IMR-90 (cell line): Measurements from ENCODE around the gene PPM1A. TPM values are rescaled to one million over a fixed set of nuclear protein-coding genes. Genes with fewer than 3 reads are reported as not detected.

ENCODE experiments used
- ATAC-seq: fragments of 200-7000 bp; cut with Tn5 transposase; 2 replicates; pipeline ENCODE4 v1.9.1; 2020; ENCODE audit warnings: low read depth, mild to moderate bottlenecking, moderate library complexity
- BruUV-seq: library from RNA; stranded (reverse); fragments of 400-500 nt; replicated peaks from 2 replicates; lab custom pipeline; 2021; lab: Mats Ljungman, UMichigan
- CTCF ChIA-PET: fragments of 300-600 bp; formaldehyde crosslinking; extraction: SDS; loops from one replicate; lab custom pipeline; 2021; ENCODE audit warnings: antibody characterized with exemption; lab: Yijun Ruan, JAX
- POLR2A ChIA-PET: fragments of 300-600 bp; sonication (Branson Sonifier 250); formaldehyde crosslinking; loops from one replicate; lab custom pipeline; 2022; ENCODE audit warnings: antibody characterized with exemption; ENCODE audit not compliant: unreplicated experiment; lab: Charles Lee
- DNase-seq: peaks from one replicate; pipeline ENCODE4 v3.0.0; 2013
- H2AFZ ChIP-seq: replicated peaks from 2 replicates; pipeline ENCODE3; 2013; ENCODE audit warnings: low read length, mild to moderate bottlenecking; ENCODE audit not compliant: poor library complexity
- H2AK5ac ChIP-seq: 2 replicates; pipeline ENCODE4 v1.6.1; 2013; ENCODE audit warnings: low read depth, low read length, inconsistent platforms
- H2AK9ac ChIP-seq: replicated peaks from 2 replicates; pipeline ENCODE3; 2013; ENCODE audit warnings: mild to moderate bottlenecking, low read depth, low read length, moderate library complexity; ENCODE audit not compliant: poor library complexity
- H2BK120ac ChIP-seq: 2 replicates; pipeline ENCODE4 v1.6.1; 2013; ENCODE audit warnings: low read depth, low read length, inconsistent platforms
- H2BK15ac ChIP-seq: 3 replicates; pipeline ENCODE4 v1.6.1; 2013; ENCODE audit warnings: low read depth, low read length, inconsistent platforms
- H2BK20ac ChIP-seq: 2 replicates; pipeline ENCODE4 v1.6.1; 2013; ENCODE audit warnings: low read depth, mild to moderate bottlenecking, inconsistent platforms, low read length, moderate library complexity
- H2BK5ac ChIP-seq: 2 replicates; pipeline ENCODE4 v1.6.1; 2013; ENCODE audit warnings: mild to moderate bottlenecking, low read depth, low read length, inconsistent platforms; ENCODE audit not compliant: poor library complexity, severe bottlenecking
- H3K14ac ChIP-seq: replicated peaks from 2 replicates; pipeline ENCODE4 v1.6.1; 2013; ENCODE audit warnings: low read depth, low read length, inconsistent platforms
- H3K18ac ChIP-seq: 2 replicates; pipeline ENCODE4 v1.6.1; 2013; ENCODE audit warnings: low read depth, low read length, control low read depth
- H3K23ac ChIP-seq: 2 replicates; pipeline ENCODE4 v1.6.1; 2013; ENCODE audit warnings: low read depth, low read length, inconsistent platforms
- H3K27ac ChIP-seq: 2 replicates; pipeline ENCODE4 v1.5.1; 2013; ENCODE audit warnings: mild to moderate bottlenecking, control low read depth, low read length; ENCODE audit not compliant: insufficient read depth
- H3K27me3 ChIP-seq: 2 replicates; pipeline ENCODE4 v1.6.1; 2013; ENCODE audit warnings: low read length; ENCODE audit not compliant: control insufficient read depth, insufficient read depth
- H3K36me3 ChIP-seq: 2 replicates; pipeline ENCODE4 v1.6.1; 2013; ENCODE audit warnings: low read length, mixed read lengths; ENCODE audit not compliant: control insufficient read depth, insufficient read depth
- H3K4ac ChIP-seq: 2 replicates; pipeline ENCODE4 v1.6.1; 2013; ENCODE audit warnings: low read depth, low read length, inconsistent platforms
- H3K4me1 ChIP-seq: 2 replicates; pipeline ENCODE4 v1.6.1; 2013; ENCODE audit warnings: low read length, mixed read lengths; ENCODE audit not compliant: control insufficient read depth, insufficient read depth
- H3K4me2 ChIP-seq: 2 replicates; pipeline ENCODE4 v1.6.1; 2013; ENCODE audit warnings: low read depth, mild to moderate bottlenecking, control low read depth, low read length, moderate library complexity
- H3K4me3 ChIP-seq: 2 replicates; pipeline ENCODE4 v1.5.1; 2013; ENCODE audit warnings: low read depth, mild to moderate bottlenecking, control low read depth, low read length, moderate library complexity; ENCODE audit not compliant: insufficient read depth
- H3K56ac ChIP-seq: 2 replicates; pipeline ENCODE4 v1.6.1; 2013; ENCODE audit warnings: low read length, inconsistent platforms; ENCODE audit not compliant: insufficient read depth; ENCODE audit errors: extremely low read depth
- H3K79me1 ChIP-seq, 2 experiments: 2 replicates each; pipeline ENCODE4 v1.6.1; 2013; ENCODE audit warnings: low read length in 2 of 2, inconsistent platforms in 1 of 2, low read depth in 1 of 2
- H3K9ac ChIP-seq: 2 replicates; pipeline ENCODE4 v1.6.1; 2013; ENCODE audit warnings: low read depth, low read length, control low read depth
- H3K9me1 ChIP-seq: 2 replicates; pipeline ENCODE4 v1.6.1; 2013; ENCODE audit warnings: low read length, inconsistent platforms; ENCODE audit not compliant: insufficient read depth
- H3K9me3 ChIP-seq: 2 replicates; pipeline ENCODE4 v1.6.1; 2013; ENCODE audit warnings: low read length; ENCODE audit not compliant: control insufficient read depth, insufficient read depth
- H4K20me1 ChIP-seq: 2 replicates; pipeline ENCODE4 v1.6.1; 2013; ENCODE audit warnings: low read length, inconsistent platforms; ENCODE audit not compliant: insufficient read depth
- H4K5ac ChIP-seq: 2 replicates; pipeline ENCODE4 v1.6.1; 2013; ENCODE audit warnings: mild to moderate bottlenecking, low read depth, low read length, control low read depth
- H4K8ac ChIP-seq, 2 experiments: 2 replicates each; pipeline ENCODE4 v1.6.1; 2013; ENCODE audit warnings: low read depth in 2 of 2, low read length in 2 of 2, control low read depth in 1 of 2, inconsistent platforms in 1 of 2
- H4K91ac ChIP-seq: 2 replicates; pipeline ENCODE4 v1.6.1; 2013; ENCODE audit warnings: low read depth, low read length, inconsistent platforms; ENCODE audit not compliant: insufficient read depth
- CEBPB ChIP-seq: IDR thresholded peaks from 2 replicates; pipeline ENCODE4 v1.6.1; 2012; ENCODE audit warnings: low read depth, low read length, improper control_type of control experiment
- CHD1 ChIP-seq: IDR thresholded peaks from 2 replicates; pipeline ENCODE4 v1.6.1; 2012; ENCODE audit warnings: low read depth, low read length, improper control_type of control experiment
- ELK1 ChIP-seq: fragments of 150-350 bp; IDR thresholded peaks from 2 replicates; pipeline ENCODE4 v1.6.1; 2016; ENCODE audit warnings: low read depth, mild to moderate bottlenecking, low read length, moderate library complexity, borderline replicate concordance
- RAD21 ChIP-seq: IDR thresholded peaks from 2 replicates; pipeline ENCODE4 v1.6.1; 2012; ENCODE audit warnings: low read length, improper control_type of control experiment
- WGBS, 2 experiments: methylation state at CpG; one replicate each; pipeline versions ENCODE4 v1.1.5 to v1.1.7; 2013; ENCODE audit warnings: missing lambda C conversion rate in 2 of 2; ENCODE audit not compliant: insufficient read length in 1 of 2; ENCODE audit errors: extremely low coverage in 2 of 2; 5-methylcytosine and 5-hydroxymethylcytosine counted together
- dilution Hi-C: fragments of 300-500 bp; cut with HindIII; formaldehyde crosslinking; loops from one replicate; pipeline ENCODE4 v1.14.3; 2018; ENCODE audit warnings: low sequenced_read_pairs; ENCODE audit not compliant: unreplicated experiment
- in situ Hi-C: fragments of 300-500 bp; cut with MboI; formaldehyde crosslinking; loops from 3 replicates; pipeline ENCODE4 v1.14.3; 2019; ENCODE audit warnings: low sequenced_read_pairs, inconsistent platforms, mixed read lengths
- intact Hi-C: fragments of 100-400 bp; cut with micrococcal nuclease; formaldehyde crosslinking; loops from 2 replicates; pipeline ENCODE4 v1.10.0; 2022
- polyA plus RNA-seq, 3 experiments: library from polyadenylated mRNA; depleted of rRNA; stranded (reverse); fragments of >200 nt; gene quantifications; 2 replicates each; pipeline ENCODE4 v1.2.3, GENCODE V29; 2012; ENCODE audit warnings: low replicate concordance in 1 of 3
- total RNA-seq: library from RNA; depleted of rRNA; stranded (reverse); fragments of >200 nt; gene quantifications from 2 replicates; pipeline ENCODE4 v1.2.3, GENCODE V29; 2012

The PPM1A gene
- total and polyA plus RNA-seq, 2 of the 4 experiments (the other 2 are of a cell fraction), result 14.3 to 15.1 TPM

DNA sequence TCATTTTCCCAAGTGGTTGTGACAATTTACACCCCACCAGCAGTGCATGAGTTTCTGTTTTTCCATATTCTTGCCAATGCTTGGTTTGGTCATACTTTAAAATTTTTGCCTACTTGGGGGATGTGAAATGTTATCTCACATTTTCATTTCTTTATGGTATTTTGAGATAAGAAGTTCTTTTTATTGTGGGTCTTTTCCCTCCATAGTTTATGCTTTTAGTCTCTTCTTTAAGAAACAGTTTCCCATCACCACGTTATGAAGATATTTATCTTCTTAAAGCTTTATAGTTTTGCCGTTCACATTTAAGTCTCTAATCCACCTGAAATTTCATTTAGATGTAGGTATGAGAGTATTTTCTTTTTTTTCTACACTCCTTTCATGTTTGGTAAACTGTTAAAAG is 95.7 kb downstream of the PPM1A start:
- H3K4me1 ChIP-seq, result no peaks in the 10 kb centered on the region
- H2BK20ac ChIP-seq, result no peak overlapping the region
- H3K56ac ChIP-seq, result no peak overlapping the region
- WGBS, 2 experiments, result no CpG with 5 or more reads among the region's 2 CpGs
- H4K91ac ChIP-seq, result no peak overlapping the region
- H3K9me3 ChIP-seq, result no peaks in the 10 kb centered on the region
- H2AK5ac ChIP-seq, result no peak overlapping the region
- H2AK9ac ChIP-seq, result no peak overlapping the region
- no peak overlapping the region for H3K27ac ChIP-seq
- peaks cover 12% of the 10 kb centered on the region for H3K27me3 ChIP-seq
- no peak for TF ChIP-seq CEBPB
- TF ChIP-seq CHD1, result no peak
- TF ChIP-seq ELK1, result no peak
- TF ChIP-seq RAD21, result no peak
- no peak overlapping the region for H3K9ac ChIP-seq
- no peak overlapping the region for H2BK5ac ChIP-seq
- no peak overlapping the region for H3K4ac ChIP-seq
- H3K18ac ChIP-seq, result no peak overlapping the region
- no peak overlapping the region for H3K4me2 ChIP-seq
- dilution Hi-C loops (no loop called here), in situ Hi-C loops (loop anchor here (5.0 to 25.0 kb wide), 3 partner anchors 223 to 940 kb away; partner anchors contain the start of gene TMEM30B), intact Hi-C loops (no loop called here)
- no peaks in the 10 kb centered on the region for H3K79me1 ChIP-seq
- H2AFZ ChIP-seq, result no peak overlapping the region
- no peak overlapping the region for H3K23ac ChIP-seq
- BruUV-seq, result no TSS peak
- no peaks in the 10 kb centered on the region for H4K20me1 ChIP-seq
- ATAC-seq (no peak), DNase-seq (no peak)
- H3K36me3 ChIP-seq, result no peaks in the 10 kb centered on the region
- H4K8ac ChIP-seq, result no peak overlapping the region
- H3K9me1 ChIP-seq, result no peaks in the 10 kb centered on the region
- no peak overlapping the region for H2BK15ac ChIP-seq
- CTCF ChIA-PET, result interaction anchor here (1.0 kb wide), 1 partner anchor 13 kb away, joined by 3 read pairs; no protein-coding TSS in a partner anchor
- no peak overlapping the region for H3K14ac ChIP-seq
- H4K5ac ChIP-seq, result no peak overlapping the region
- H2BK120ac ChIP-seq, result no peak overlapping the region
- no peak overlapping the region for H3K4me3 ChIP-seq
- POLR2A ChIA-PET, result no interaction called here
